Femur (tissue), 1 donor: ENCODE results near the gene KLHL5.
"Not testable (repeated sequence)": the region's sequence is repeated elsewhere in the genome, so short reads cannot be mapped to it uniquely, and the experiment has no call there.

Source experiments
- DNase-seq: peaks from one replicate; pipeline ENCODE4 v3.0.0-alpha.2; 2017

Gene KLHL5

DNA sequence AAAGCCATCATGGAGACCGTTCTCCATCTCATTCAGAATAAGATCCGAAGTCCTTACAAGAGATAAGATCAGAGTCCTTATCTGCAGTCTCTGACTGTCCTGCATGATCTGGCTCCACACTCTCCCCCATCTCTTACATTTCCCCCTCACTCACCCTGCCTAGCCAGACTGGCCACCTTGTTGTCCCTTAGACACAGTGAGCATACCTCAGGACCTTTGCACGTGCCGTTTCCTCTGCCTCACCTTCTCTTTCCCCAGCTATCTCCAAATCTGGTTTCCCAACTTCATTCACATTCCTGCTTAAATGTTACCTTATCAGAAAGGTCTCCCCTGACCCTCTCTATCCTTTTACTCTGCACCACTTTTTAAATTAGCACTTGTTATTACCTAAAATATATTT is 44.0 kb downstream of the KLHL5 start:
- DNase-seq = no peak

DNA sequence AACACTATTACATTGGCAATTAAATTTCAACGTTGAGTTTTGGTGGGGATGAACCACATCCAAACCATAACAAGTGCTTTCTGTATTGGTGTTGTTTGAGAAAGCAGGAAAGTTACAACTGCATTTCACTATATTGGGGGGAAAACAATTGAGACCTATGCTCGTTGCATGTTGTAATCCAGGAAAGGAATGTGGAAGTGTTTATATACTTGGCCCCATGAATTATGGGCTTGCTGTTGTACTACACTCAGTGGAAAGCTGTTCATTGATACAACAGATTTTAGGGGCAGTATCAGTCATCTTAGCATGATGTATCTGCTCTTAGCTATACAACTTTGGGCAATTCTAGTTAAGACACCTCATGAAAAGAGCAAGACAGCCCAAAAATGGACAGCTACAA is 52.4 kb downstream of the KLHL5 start:
- DNase-seq = no peak

DNA sequence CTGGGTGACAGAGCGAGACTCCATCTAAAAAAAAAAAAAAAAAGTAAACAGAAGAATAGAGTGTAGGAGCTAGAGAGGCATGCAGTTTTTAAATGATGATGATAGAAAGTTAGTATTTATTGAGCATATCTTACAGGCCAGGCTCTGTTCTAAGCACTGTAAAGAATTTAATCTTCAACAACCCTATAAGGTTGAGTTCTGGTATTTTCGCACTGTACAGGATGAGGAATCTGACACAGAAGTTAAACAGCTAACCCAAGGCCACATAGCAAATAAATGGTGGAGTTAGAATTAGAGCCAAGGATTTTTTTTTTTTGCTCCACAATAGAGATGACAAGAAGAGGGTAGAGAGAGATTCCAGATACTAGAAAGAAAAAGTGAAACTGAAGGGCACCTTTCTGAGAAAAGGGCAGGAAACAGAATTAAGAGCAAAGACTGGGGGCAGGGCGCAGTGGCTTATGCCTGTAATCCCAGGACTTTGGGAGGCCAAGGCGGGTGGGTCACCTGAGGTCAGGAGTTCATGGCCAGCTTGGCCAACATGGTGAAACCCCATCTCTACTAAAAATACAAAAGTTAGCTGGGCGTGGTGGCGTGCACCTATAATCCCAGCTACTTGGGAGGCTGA is 56.1 kb downstream of the KLHL5 start:
- DNase-seq = no peak

DNA sequence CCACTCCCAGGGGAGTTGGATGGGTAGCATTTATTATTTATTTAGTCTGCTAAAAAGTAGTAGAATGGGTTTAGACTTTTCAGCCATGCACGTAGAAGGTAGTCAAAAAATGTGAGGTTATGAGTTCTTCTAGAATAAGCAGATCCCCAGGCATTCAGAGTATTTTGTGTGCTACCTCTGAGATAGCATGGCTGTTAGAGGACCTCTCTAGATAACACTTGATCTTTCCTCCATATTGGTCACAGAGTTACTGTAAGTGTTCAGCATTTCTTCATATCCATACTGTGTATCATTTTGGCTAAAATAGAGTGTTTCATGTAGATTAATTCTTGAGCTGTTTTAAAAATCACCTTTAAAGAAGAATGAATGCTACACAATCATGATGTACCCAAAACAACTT is 58.4 kb downstream of the KLHL5 start:
- no peak for DNase-seq

DNA sequence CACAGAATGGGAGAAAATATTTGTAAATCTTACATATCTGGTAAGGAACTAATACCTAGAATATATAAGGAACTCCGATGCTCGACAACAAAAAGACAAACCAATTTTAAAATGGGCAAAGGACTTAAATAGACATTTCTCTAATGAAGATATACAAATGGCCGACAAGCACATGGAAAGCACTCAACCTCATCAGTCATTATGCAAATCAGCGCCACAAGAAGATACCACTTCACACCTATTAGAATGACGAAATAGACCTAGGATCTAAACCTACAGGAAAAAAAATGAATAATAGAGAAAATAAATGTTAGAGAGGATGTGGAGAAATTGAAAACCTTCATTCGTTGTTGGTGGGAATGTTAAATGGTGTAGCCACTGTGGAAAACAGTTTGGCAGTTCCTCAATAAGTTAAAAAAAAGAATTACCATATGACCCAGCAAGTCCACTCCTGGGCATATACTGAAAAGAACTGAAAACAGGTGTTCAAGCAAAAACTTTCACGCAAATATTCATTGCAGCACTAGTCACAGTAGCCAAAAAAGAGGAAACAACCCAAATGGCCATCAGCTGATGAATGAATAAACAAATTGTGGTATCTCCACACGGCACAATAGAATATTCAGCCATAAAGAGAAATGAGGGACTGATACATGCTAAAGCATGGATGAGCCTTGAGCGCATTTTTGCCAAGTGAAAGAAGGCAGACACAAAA is 63.0 kb downstream of the KLHL5 start:
- no peak for DNase-seq

DNA sequence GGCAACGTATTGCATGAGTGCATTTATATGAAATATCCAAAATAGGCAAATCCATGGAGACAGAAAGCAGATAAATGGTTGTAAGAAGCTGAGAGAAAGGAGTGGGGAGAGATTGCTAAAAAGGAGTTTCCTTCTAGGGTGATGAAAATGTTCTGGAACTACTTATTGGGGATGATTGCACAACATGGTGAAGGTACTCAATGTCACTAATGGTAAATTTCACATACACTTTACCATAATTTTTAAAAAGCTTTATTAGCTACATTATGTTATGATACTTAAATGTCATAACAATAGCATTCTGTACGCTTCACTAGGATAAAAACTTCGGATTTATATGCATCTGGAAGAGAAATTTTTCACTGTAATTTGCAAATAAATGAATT is 63.6 kb downstream of the KLHL5 start:
- DNase-seq = no peak

DNA sequence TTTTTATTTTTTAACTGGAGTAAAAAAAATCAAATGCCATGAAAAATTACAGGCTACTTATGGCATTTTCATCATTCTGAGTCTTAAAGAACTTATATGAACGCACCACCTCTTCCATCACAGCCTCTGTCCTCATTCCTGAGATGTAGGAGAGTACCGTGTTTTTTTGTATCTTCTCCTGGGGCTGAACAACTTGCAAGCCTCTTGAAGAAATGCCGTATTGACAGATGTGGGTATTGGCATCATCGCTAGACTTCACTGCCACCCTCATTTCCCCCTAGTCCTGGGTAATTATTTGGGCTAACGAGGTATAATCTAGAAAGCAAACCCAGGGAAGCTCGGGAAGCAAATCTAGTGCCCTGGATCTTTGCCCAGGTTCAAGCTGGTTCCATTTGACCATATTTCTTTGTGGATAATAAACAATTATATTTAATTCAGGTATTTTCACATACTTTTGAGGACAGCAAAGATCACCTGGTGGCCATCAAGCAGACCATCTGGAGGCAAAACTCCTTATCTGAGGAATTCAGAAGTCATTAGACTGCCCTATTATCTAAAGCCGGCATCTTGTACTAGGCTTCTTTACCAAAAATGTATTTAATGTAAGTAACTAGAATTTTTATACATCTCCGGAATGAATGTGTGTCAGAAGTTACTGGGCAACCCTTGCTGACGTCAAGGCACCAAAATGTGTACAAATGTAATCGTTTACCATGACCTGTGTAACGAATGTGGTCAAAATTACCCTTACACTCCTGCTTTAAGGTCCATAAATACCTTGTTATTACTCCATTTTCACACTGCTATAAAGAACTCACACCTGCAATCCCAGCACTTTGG is 64.4 kb downstream of the KLHL5 start:
- no peak for DNase-seq

DNA sequence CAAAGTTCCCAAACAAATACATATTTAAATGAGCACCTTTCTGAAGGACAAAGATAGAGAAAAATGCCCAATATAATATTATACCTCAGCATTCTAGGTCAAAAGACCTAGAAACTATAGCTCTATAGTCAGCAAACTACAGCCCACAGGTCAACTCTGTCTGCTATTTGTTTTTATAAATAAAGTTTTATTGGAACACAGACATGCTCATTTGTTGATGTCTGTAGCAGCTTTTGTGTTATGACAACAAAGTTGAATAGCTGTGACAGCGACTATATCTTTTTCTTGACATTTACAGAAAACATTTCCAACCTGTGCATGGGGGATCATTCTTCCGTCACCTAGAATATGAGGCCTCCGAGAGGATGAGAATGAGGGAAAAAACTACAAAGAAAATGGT is 71.6 kb downstream of the KLHL5 start:
- no peak for DNase-seq

DNA sequence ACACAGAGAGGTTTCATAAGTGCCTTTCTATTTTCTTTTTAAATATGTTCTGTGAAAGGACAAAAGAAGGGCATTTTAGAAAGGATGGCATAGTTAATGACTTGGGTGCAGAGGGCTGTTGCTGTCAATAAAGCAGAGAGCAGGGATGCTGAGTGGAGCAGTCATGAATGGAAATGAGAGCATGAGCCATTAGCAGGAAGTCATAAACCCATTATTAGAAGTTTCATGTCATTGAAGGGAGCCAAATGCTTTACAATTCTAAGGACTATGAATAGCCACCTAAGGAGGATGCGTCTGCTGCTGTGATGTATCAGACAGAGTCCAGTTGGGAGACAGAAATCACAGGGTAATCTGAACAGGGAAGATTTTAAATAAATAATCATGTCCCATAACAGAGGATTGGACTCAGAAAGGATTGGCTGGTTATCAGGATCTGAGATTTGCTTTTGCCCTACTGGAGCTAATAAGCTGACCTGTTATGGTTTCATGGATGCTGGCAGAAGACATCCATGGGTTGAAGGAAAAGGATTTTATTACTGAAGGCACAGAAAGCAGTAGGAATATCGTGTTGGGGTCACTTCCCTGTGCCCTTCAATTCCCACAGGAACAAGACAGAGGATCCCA is 72.8 kb downstream of the KLHL5 start:
- no peak for DNase-seq

DNA sequence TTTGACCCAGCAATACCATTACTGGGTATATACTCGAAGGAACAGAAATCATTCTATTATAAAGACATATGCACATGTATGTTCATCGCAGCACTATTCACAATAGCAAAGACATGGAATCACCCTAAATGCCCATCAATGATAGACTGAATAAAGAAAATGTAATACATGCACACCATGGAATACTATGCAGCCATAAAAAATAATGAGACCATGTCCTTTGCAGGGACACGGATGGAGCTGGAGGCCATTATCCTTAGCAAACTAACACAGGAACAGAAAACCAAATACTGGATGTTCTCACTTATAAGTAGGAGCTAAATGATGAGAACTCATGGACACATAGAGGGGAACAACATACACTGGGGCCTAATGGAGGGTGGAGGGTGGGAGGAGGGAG is 76.2 kb downstream of the KLHL5 start:
- DNase-seq = not testable (repeated sequence)

DNA sequence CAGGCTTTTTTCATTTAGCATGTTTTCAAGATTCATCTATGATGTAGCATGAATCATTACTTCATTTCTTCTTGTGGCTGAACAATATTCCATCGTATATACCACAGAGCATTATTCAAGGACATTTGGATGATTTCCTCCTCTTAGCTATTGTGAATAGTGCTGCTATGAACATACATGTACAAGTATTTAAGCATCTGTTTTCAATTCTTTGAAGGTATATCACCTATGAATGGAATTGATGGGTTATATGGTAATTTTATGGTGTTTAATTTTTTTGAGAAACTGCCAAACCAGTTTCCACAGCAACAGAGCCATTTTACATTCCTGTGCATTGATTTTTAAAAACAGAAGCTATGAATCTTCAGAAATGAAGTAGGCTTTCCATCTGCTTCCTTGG is 84.2 kb downstream of the KLHL5 start:
- no peak for DNase-seq

DNA sequence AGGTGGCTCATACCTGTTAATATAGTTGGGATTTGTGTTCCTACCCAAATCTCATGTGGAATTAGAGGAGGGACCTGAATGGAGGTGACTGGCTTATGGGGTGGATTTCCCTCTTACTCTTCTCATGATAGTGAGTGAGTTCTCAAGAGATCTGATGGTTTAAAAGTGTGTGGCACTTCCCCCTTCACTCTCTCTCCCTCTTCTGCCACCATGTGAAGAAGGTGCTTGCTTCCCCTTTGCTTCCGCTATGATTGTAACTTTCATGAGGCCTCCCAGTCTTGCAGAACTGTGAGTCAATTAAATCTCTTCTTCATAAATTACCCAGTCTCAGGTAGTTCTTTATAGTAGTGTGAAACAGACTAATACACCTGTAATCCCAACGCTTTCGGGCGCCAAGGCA is 92.0 kb downstream of the KLHL5 start:
- DNase-seq = no peak

DNA sequence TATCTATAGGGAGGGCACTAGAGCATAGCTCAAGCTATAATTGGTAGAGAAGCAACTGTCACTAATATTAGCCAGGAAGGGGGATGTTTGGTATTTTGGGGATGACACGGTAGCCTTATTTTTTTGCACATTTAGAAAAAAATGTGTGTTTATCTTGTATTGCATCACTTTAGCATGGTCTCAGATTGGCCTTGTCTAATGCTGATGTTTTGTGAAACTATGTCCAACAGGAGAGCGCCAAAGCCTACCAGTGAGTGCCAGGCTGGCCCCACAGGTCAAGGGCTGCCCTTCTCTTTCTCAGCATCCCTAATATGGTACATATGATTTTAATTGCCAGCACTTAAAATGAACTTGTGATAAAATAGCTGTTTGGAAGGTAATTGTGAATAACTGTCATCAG is 95.5 kb downstream of the KLHL5 start:
- DNase-seq = no peak

DNA sequence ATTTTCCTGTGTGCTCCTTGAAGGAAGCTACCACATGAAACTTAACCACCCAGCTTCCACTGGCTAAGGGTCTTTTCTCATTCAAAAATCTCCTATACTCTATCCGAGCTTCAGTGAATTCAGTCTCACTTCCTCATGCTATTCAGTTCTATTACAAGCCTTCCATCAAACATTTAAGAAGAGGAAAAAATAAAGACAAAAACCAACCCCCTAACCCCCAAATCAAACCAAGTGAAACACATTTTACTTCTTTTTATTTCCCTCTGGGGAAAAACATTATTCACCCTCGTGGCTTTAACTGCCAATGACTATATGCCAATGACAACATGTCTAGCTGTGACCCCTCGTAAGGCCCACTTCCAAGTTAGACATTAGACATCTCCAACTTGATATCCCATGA is 104.1 kb downstream of the KLHL5 start:
- DNase-seq = no peak

DNA sequence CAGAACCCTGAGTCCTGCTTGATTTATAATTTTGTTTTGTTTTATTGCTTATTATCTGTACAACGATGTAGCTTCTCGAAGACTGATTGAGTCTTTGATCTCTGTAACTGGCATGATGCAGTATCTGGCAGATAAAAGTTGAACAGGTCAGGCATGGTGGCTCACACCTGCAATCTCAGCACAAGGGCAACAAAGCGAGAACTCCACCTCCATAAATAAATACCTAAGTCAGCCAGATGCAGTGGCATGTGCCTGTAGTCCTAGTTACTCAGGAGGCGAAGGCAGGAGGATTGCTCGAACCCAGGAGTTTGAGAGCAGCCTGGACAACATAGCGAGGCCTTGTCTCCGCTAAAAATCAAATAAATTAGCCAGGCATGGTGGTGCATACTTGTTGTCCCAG is 104.6 kb downstream of the KLHL5 start:
- DNase-seq = no peak

DNA sequence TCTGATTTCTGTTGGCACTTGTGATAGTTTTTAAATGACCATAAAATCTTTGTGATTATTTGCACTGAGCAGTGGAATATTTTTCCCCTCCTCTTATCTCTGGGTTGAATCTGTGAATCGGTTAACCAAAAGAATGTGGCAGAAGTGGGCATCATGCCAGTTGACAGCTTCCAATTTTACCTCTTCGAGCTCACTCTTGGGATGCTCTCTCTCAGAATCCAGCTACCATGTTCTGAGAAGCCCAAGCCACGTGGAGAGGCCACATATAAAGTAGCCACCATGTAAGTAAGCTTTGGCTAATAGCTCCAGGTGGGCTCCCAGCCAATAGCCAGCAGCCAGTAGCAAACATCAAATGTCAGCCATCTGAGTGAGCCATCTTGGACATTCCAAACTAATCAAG is 107.4 kb downstream of the KLHL5 start:
- no peak for DNase-seq

DNA sequence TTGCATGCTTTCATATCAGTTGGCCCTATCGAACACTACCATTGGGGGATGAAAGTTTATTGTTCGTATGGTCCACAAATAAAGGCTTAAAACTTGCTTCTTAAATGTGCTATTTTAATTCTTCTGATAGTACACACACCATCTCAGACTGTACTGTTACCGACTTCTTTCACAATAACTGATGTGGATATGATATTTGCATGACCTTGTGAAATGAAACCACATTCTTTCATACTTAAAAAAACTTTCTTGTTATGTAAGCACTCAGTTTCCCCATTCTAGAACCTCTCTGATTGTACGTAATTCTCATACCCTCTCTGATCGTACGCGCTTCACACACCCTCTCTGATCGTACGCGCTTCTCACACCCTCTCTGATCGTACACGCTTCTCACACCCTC is 108.3 kb downstream of the KLHL5 start:
- DNase-seq = no peak
